Femur (tissue), 1 donor: Measurements from ENCODE around the gene AOC2.
"Not testable (repeated sequence)": the region's sequence is repeated elsewhere in the genome, so short reads cannot be mapped to it uniquely, and the experiment has no call there.

Source experiments
- DNase-seq: peaks from one replicate; pipeline ENCODE4 v3.0.0-alpha.2; 2017

Gene AOC2

DNA sequence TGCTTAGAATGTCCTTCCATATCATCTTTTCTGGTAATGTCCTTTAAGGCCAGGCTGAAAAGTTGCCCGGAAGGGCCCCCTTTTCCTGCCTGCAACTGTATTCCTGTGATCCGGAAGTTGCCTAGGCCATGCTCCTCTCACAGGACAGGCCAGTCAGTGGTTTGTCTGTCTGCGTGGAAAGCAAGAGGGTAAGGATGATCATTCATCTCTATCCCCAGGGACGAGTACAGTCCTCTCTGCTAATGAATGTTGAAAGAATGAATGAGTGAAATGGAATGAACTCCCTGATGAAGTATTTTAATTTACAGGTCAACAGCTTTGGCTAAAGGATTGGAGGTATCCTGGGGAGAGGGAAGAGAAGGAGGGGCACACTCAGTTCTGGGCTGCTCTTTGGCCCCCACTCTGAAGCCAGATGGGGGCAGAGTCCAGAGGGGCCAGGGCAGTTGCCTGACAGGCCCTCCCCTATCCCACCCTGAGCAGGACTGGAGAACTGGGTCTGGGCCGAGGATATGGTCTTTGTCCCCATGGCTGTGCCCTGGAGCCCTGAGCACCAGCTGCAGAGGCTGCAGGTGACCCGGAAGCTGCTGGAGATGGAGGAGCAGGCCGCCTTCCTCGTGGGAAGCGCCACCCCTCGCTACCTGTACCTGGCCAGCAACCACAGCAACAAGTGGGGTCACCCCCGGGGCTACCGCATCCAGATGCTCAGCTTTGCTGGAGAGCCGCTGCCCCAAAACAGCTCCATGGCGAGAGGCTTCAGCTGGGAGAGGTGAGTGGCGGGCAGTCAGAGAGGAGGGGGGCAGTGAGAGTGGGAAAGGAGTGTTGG lies 9.8 kb downstream of the AOC2 start:
- no peak for DNase-seq

DNA sequence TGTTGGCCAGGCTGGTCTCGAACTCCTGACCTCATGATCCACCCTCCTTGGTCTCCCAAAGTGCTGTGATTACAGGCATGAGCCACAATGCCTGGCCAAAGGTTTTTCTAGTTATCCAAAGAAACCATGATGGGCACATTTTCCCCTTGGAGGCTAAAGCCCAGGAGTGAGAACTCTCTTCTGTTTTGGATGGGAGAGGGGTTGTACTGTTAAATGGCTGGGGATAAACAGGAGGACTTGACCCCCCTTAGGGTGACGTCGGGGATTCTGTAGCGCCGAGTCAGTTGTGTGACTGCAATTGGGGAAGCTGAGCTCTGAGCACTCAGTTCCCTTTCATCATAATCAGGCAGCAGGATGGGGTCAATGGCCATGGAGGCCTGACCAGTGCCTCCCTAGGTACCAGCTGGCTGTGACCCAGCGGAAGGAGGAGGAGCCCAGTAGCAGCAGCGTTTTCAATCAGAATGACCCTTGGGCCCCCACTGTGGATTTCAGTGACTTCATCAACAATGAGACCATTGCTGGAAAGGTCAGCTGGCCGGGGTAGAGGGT lies 10.7 kb downstream of the AOC2 start:
- no peak for DNase-seq

DNA sequence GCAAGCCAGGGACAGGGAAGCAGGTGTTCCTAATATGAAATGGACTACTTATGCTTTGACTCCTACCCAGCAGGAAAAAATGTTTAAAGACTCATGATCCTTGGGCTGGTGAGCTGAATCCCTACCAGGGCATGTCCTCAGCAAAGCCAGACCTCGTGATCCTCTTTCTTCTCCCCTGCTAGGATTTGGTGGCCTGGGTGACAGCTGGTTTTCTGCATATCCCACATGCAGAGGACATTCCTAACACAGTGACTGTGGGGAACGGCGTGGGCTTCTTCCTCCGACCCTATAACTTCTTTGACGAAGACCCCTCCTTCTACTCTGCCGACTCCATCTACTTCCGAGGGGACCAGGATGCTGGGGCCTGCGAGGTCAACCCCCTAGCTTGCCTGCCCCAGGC lies 11.7 kb downstream of the AOC2 start:
- not testable (repeated sequence) for DNase-seq

DNA sequence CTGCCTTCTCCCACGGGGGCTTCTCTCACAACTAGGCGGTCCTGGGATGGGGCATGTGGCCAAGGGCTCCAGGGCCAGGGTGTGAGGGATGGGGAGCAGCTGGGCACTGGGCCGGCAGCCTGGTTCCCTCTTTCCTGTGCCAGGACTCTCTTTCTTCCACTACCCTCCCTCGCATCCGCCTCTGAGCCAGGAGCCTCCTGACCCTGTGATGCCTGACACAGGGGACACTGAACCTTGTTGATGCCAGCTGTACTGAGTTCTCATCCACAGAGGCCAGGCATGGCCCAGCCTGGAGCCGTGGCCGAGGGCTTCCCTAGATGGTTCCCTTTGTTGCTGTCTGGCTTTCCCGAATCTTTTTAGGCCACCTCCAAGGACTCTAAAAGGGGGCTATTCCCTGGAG lies 12.1 kb downstream of the AOC2 start:
- DNase-seq: not testable (repeated sequence)

DNA sequence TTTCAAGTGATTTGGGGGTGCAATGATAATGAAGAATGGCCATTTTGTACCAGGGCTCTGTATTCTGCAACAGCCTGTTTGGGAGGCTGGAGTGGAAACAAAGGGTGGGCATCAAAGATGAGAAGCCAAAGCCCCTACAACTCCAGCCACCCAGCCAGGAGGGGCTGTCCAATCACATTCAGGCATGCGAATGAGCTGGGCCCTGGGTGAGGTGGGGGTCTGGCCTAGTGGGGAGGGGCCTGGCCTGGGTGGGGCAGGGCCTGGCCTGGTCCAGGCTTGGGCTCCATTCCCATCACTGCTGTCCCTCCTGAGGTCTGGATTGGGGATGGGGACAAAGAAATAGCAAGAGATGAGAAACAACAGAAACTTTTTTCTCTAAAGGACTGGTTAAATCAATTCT lies 13.0 kb downstream of the AOC2 start:
- DNase-seq: no peak

DNA sequence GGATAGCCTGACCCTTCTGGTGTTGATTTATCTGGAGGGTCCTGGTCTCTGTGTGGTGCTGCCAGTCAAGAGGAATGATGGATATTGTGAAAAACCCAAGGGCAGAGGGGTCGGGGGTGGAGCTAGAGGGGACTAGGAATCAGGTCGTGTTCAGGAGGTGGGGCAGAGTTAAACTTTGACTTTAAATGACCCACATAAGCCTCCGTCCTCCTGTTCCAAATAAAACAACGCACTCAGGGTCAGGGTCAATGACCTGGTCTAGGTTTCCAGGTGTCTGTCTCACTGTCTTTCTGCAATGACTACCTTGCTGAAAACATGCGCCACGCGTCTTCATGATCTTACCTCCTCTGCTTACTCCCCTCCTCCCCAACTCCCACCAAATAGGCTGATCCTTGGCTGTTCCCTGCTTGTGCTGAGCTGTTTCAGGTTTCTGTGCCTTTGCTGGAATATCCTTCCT lies 21.3 kb downstream of the AOC2 start:
- DNase-seq: no peak

DNA sequence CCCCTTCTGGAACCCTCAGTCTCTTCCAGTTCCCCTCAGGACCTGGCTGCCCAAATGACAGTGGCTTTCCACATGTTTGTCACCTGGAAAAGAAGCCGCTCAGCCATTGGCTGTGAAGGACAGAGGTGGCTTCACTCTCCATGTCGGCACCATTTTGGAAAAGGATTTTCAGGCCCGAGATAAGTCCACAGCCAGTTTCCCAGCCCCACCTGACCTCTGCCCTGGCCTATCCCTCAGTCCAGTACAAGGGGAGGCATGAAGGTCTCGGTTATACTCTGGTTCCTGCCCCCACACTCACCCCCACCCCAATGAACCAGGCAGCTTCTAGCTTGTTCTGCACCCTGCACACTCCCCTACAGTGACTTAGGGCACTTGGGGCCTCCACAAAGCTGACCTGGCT lies 21.8 kb downstream of the AOC2 start:
- no peak for DNase-seq

DNA sequence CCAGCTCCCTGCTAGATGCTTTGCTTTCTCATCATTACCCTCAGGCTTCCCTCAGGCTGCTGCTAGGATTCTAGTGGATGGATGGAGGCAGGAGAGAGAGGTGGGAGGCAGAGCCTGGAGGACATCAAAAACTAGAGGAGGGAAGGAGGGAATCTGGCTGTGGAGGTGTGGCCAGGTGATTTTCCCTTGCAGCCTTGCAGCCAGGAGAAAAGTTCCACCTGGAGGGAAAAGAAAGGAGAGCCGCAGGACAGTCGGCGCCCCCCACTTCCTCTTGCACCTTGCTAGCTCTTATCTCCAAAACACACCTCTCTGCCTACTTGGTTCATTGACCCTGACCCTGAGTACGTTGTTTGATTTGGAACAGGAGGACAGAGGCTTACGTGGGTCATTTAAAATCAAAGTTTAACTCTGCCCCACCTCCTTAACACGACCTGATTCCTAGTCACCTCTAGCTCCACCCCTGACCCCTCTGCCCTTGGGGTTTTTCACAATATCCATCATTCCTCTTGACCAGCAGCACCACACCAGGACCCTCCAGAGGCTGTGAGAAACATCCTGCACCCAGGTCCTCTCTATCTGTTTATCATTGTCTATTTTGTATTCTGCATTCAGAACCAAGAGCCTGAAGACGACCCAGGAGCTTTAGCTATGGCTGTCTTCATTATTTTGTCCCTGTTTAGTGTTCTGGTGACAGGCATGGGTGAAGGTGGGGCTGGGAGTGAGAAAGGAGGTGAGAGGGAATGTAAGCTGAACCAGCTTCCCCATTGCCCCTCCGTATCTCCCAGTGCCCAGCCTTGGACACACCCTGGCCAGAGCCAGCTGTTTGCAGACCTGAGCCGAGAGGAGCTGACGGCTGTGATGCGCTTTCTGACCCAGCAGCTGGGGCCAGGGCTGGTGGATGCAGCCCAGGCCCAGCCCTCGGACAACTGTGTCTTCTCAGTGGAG lies 22.5 kb downstream of the AOC2 start:
- no peak for DNase-seq

DNA sequence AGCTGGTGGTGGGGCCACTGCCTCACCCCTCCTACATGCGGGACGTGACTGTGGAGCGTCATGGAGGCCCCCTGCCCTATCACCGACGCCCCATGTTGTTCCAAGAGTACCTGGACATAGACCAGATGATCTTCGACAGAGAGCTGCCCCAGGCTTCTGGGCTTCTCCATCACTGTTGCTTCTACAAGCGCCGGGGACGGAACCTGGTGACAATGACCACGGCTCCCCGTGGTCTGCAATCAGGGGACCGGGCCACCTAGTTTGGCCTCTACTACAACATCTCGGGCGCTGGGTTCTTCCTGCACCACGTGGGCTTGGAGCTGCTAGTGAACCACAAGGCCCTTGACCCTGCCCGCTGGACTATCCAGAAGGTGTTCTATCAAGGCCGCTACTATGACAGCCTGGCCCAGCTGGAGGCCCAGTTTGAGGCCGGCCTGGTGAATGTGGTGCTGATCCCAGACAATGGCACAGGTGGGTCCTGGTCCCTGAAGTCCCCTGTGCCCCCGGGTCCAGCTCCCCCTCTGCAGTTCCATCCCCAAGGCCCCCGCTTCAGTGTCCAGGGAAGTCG lies 23.4 kb downstream of the AOC2 start:
- DNase-seq: not testable (repeated sequence)

DNA sequence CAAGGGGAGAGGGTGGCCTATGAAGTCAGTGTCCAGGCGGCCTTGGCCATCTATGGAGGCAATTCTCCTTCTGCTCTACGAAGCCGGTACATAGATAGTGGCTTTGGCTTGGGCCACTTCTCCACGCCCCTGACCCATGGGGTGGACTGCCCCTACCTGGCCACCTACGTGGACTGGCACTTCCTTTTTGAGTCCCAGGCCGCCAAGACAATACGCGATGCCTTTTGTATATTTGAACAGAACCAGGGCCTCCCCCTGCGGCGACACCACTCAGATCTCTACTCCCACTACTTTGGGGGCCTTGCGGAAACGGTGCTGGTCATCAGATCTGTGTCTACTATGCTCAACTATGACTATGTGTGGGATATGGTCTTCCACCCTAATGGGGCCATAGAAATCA lies 24.0 kb downstream of the AOC2 start:
- no peak for DNase-seq

DNA sequence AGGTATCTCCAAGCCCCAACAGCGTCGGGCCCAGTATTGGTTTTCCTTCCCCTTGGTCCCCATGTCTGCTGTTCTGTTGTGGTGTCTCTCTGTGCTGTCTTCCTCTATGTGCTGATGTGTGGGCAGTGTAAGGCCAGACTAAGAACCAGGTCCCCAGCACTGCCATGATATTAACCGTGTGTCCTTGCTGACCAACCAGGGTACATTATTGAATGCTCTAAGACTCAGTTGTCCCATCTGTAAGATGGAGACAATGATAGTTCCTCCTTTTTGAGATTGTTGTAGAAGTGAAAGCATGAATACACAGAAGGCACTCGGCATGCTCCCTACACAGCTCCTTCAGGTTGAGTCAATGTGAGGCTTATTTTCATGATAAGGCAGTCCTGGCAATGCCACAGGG lies 27.3 kb downstream of the AOC2 start:
- DNase-seq: no peak

DNA sequence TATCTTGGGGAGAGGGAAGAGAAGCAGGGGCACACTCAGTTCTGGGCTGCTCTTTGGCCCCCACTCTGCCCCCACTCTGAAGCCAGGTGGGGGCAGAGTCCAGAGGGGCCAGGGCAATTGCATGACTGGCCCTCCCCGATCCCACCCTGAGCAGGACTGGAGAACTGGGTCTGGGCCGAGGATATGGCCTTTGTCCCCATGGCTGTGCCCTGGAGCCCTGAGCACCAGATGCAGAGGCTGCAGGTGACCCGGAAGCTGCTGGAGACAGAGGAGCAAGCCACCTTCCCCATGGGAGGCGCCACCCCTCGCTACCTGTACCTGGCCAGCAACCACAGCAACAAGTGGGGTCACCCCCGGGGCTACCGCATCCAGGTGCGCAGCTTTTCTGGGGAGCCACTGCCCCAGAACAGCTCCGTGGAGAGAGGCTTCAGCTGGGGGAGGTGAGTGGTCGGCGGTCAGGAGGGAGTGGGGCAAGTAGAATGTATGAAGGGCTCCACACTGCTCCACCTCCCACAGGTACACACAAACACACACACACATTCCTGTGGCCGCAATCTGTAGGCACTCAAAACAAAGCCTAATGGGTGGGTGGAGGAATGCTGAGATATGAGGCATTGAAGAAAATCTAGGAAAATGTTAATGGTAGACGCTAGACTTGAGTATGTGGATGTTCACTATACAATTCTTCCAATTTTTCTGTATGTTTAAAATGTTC lies 28.0 kb downstream of the AOC2 start:
- DNase-seq: no peak

DNA sequence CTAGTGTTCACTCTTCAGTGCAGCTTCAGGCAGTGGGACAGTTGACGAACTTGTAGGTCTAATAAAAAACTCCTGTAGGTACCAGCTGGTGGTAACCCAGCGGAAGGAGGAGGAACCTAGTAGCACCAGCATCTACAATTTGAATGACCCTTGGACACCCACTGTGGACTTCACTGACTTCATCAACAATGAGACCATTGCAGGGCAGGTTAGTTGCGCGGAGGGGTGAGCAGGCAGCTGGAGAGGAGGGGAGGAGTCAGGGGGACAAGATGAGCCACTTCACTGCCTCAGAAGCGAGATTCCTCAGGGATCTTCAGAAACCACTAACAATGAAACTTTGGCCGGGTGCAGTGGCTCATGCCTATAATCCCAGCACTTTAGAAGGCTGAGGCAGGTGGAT lies 28.9 kb downstream of the AOC2 start:
- DNase-seq: no peak

DNA sequence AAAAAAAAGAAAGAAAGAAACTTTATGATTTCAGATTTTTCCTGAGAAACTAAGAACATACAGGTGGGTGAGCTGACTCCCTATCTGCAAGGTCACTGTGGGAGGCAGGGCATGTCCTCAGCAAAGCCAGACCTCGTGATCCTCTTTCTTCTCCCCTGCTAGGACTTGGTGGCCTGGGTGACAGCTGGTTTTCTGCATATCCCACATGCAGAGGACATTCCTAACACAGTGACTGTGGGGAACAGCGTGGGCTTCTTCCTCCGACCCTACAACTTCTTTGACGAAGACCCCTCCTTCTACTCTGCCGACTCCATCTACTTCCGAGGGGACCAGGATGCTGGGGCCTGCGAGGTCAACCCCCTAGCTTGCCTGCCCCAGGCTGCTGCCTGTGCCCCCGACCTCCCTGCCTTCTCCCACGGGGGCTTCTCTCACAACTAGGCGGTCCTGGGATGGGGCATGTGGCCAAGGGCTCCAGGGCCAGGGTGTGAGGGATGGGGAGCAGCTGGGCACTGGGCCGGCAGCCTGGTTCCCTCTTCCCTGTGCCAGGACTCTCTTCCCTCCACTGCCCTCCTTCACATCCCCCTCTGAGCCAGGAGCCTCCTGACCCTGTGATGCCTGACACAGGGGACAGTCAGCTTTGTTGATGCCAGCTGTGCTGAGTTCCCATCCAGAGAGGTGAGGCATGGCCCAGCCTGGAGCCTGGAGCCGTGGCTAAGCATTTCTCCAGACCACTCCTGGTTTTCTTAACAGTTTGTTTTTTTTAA lies 29.7 kb downstream of the AOC2 start:
- DNase-seq: not testable (repeated sequence)

DNA sequence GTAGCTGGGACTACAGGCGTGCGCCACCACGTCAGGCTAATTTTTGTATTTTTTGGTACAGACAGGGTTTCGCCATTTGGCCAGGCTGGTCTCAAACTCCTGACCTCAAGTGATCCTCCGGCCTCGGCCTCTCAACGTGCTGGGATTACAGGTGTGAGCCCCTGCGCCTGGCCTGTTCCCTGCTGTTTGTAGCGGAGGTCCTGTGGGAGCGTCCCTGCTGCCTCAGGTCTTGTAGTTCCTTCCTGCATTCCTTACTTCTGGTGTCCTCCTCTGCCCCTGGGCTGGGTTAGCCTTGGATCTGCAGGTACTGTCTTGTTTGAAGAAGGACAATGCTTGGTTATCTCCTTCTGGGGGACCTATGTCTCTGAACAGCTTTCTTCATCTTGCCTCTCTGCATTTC lies 32.7 kb downstream of the AOC2 start:
- no peak for DNase-seq

DNA sequence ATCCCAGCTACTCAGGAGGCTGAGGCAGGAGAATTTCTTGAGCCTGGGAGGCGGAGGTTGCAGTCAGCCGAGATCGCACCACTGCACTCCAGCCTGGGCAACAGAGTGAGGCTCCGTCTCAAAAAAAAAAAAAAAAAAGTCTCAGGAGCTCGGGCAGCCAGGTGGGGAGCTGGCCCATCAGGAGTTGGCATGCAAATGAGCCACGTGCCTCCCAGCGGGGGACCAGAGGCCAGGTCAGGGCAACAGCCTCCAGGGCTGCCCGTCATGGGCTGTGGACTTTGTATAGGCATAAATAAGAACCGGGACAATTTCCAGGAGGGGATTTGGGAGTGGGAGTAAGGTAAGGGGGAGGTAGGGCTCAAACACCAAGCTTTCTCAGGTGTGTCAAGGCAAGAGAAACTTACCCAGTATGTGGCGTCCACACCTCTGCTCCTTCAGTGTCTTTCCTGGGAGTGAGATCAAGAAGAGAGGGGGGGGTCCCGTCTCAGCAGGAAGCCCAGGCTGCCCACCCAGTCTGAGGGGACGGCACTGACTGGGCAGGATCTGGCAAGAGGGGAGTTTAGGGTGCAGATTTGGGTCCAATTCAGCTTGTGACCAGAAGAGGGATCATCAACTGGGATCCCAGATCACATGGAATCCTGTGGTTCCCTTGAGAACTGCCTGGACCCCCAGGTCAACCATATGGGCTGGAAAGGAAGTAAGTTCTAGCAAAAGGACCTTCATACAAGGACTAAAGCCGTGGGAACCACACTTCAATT lies 33.9 kb downstream of the AOC2 start:
- DNase-seq: no peak

DNA sequence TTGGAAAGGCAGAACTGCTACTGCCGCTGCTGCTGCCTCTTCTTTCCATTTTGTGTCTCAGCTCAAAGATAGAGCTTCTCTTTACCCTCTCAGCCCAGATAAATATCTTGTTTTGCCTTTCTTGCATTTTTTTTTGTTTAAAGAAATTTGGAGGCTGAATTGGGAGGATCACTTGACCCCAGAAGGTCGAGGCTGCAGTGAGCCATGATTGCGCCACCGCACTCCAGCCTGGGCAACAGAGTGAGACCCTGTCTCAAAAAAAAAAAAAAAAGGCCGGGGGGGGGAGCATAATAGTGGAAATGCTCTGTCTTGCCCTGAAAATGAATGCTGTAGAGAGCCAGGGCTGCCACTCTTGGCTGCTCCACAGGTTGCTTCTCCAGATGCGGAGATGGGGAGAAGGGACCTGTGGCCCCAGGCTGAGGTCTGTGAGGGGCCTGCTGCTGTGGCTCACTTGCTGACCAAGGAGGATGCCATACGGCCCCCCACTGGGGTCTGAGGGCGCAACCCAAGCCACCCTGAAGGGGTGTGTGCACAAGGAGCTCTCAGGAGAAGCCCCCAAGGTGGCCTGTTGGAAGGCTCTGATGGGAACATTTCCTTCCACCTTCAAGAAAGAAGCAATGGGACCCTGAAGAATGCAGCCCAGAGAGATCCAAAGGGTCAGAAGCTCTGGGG lies 34.7 kb downstream of the AOC2 start:
- no peak for DNase-seq

DNA sequence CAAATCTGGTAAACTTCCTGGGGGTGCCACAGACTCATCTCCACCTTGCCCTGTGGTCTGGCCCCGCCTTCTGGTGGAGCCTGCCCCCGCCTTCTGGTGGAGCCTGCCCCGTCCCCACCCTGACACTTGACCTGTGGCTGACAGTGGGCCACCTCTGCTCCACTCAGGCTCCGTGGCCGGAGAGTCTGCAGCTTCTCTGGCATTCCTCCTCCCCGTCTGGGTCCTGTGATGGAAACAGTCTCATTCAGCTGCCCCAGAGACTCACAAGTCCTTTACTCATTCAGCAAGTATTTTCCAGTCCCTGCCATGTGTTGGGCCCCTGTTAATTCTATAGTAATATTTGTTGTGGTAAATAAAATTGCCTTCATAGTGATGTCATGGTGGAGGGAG lies 35.2 kb downstream of the AOC2 start:
- DNase-seq: no peak

DNA sequence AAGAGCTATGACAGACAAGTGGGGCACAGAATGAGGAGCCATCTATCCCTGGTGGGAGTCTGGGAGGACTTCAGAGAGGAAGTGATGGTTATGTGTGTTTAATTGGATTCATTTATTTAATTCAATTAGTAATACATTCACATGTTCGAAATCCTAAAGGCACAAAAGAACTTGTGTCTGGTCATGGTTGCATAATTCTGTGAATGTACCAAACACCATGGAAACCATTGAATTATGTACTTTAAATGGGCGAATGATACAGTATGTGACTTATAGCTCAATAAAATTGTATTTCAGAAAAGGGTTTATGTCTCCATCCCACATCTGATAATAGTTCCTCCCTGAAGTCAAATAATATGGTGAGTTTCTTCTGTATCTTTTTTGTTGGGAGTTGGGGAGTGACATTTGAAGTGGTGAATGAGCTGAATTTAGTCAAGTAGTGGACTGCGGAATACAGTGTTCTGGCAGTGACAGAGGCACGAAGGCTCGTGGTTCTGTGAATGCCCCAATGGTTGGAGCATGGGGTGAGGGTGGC lies 36.5 kb downstream of the AOC2 start:
- no peak for DNase-seq

DNA sequence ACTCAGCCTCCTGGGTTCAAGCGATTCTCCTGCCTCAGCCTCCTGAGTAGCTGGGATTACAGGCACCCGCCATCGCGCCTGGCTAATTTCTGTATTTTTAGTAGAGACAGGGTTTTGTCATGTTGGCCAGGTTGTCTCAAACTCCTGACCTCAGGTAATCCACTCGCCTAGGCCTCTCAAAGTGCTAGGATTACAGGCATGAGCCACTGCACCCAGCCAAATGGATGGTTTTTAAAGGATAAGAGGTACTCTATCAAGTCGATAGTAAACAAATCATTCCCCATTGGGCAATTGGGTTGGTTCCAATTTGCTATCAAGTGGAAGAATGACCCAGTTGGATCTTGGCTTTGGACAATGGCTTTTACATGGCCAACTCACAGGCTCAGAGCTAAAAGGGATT lies 37.3 kb downstream of the AOC2 start:
- DNase-seq: not testable (repeated sequence)
